ENCODE data around the gene TMEM30A. TPM values are rescaled to one million over a fixed set of nuclear protein-coding genes. Genes with fewer than 3 reads are reported as not detected.

Gene TMEM30A
- total RNA-seq, 1 donor from 2014 or later, result 57.0 TPM

- H3K27me3 Mint-ChIP-seq, result peaks cover 5% of the 10 kb centered on the region
- peaks cover 5% of the 10 kb centered on the region for H3K4me1 Mint-ChIP-seq
- no peak for DNase-seq
- intact Hi-C loops (cut with micrococcal nuclease), result no loop called here
- no peaks in the 10 kb centered on the region for H3K36me3 Mint-ChIP-seq (ENCODE audit: low read depth)
- no peak overlapping the region for H3K27ac Mint-ChIP-seq
- no peak overlapping the region for H3K4me3 Mint-ChIP-seq
- H3K9me3 Mint-ChIP-seq, result no peaks in the 10 kb centered on the region
Observed at GRCh38 chr6:75302280-75302679, 17.7 kb upstream of the TMEM30A start.

- H3K36me3 Mint-ChIP-seq (ENCODE audit: low read depth), result no peaks in the 10 kb centered on the region
- no peak for DNase-seq
- H3K27ac Mint-ChIP-seq, result no peak overlapping the region
- H3K27me3 Mint-ChIP-seq, result peaks cover 5% of the 10 kb centered on the region
- H3K4me1 Mint-ChIP-seq, result peaks cover 5% of the 10 kb centered on the region
- H3K4me3 Mint-ChIP-seq, result no peak overlapping the region
- intact Hi-C loops (cut with micrococcal nuclease), result no loop called here
- no peaks in the 10 kb centered on the region for H3K9me3 Mint-ChIP-seq
Observed at GRCh38 chr6:75301537-75301936, 16.9 kb upstream of the TMEM30A start.

GRCh38 chr6:75301088-75301487 is 16.5 kb upstream of the TMEM30A start:
- H3K4me1 Mint-ChIP-seq, result peaks cover 3% of the 10 kb centered on the region
- no peak for DNase-seq
- H3K9me3 Mint-ChIP-seq, result no peaks in the 10 kb centered on the region
- H3K27me3 Mint-ChIP-seq, result peaks cover 3% of the 10 kb centered on the region
- no peak overlapping the region for H3K4me3 Mint-ChIP-seq
- H3K27ac Mint-ChIP-seq, result no peak overlapping the region
- no peaks in the 10 kb centered on the region for H3K36me3 Mint-ChIP-seq (ENCODE audit: low read depth)
- intact Hi-C loops (cut with micrococcal nuclease), result no loop called here

- DNase-seq, result no peak
- intact Hi-C loops (cut with micrococcal nuclease), result no loop called here
- Mint-ChIP-seq H3K27ac (no peak overlapping the region), H3K4me1 (no peaks in the 10 kb centered on the region), H3K9me3 (no peaks in the 10 kb centered on the region), H3K4me3 (no peak overlapping the region), H3K27me3 (peaks cover 3% of the 10 kb centered on the region), H3K36me3 (ENCODE audit: low read depth) (no peaks in the 10 kb centered on the region)
Observed at GRCh38 chr6:75300531-75300855, 15.9 kb upstream of the TMEM30A start.

GRCh38 chr6:75299801-75300530 is 15.4 kb upstream of the TMEM30A start:
- peaks cover 2% of the 10 kb centered on the region for H3K27me3 Mint-ChIP-seq
- H3K9me3 Mint-ChIP-seq, result no peaks in the 10 kb centered on the region
- no peak overlapping the region for H3K4me3 Mint-ChIP-seq
- no peaks in the 10 kb centered on the region for H3K36me3 Mint-ChIP-seq (ENCODE audit: low read depth)
- no peaks in the 10 kb centered on the region for H3K4me1 Mint-ChIP-seq
- DNase-seq, result no peak
- intact Hi-C loops (cut with micrococcal nuclease), result no loop called here
- H3K27ac Mint-ChIP-seq, result no peak overlapping the region

GRCh38 chr6:75296811-75297779 is 12.5 kb upstream of the TMEM30A start:
- Mint-ChIP-seq H3K27me3 (no peaks in the 10 kb centered on the region), H3K9me3 (no peaks in the 10 kb centered on the region), H3K27ac (no peak overlapping the region), H3K36me3 (ENCODE audit: low read depth) (no peaks in the 10 kb centered on the region), H3K4me1 (no peaks in the 10 kb centered on the region), H3K4me3 (no peak overlapping the region)
- DNase-seq, result peak; percentile 67
- intact Hi-C loops (cut with micrococcal nuclease), result loop anchor here (1.0 kb wide), 1 partner anchor 229 kb away; no protein-coding TSS in a partner anchor

- Mint-ChIP-seq H3K4me1 (peaks cover 7% of the 10 kb centered on the region), H3K36me3 (ENCODE audit: low read depth) (peaks cover 3% of the 10 kb centered on the region), H3K9me3 (no peaks in the 10 kb centered on the region), H3K4me3 (no peak overlapping the region), H3K27ac (no peak overlapping the region), H3K27me3 (no peaks in the 10 kb centered on the region)
- no peak for DNase-seq
- intact Hi-C loops (cut with micrococcal nuclease), result no loop called here
Observed at GRCh38 chr6:75292555-75292954, 8.0 kb upstream of the TMEM30A start.

GRCh38 chr6:75291744-75292143 is 7.2 kb upstream of the TMEM30A start:
- no peak for DNase-seq
- Mint-ChIP-seq H3K27me3 (no peaks in the 10 kb centered on the region), H3K27ac (no peak overlapping the region)

GRCh38 chr6:75291331-75291730 is 6.7 kb upstream of the TMEM30A start:
- Mint-ChIP-seq H3K27me3 (no peaks in the 10 kb centered on the region), H3K36me3 (ENCODE audit: low read depth) (peaks cover 3% of the 10 kb centered on the region), H3K9me3 (no peaks in the 10 kb centered on the region), H3K4me1 (peaks cover 19% of the 10 kb centered on the region), H3K4me3 (no peak overlapping the region), H3K27ac (no peak overlapping the region)
- DNase-seq, result no peak
- intact Hi-C loops (cut with micrococcal nuclease), result no loop called here

More at GRCh38 chr6:75291744-75292143, 7.2 kb upstream of the TMEM30A start:
- peaks cover 15% of the 10 kb centered on the region for H3K4me1 Mint-ChIP-seq
- H3K36me3 Mint-ChIP-seq (ENCODE audit: low read depth), result peaks cover 3% of the 10 kb centered on the region
- H3K9me3 Mint-ChIP-seq, result no peaks in the 10 kb centered on the region
- intact Hi-C loops (cut with micrococcal nuclease), result no loop called here
- no peak overlapping the region for H3K4me3 Mint-ChIP-seq

GRCh38 chr6:75290136-75290945 is 5.7 kb upstream of the TMEM30A start:
- no peak overlapping the region for H3K4me3 Mint-ChIP-seq
- H3K9me3 Mint-ChIP-seq, result no peaks in the 10 kb centered on the region
- H3K4me1 Mint-ChIP-seq, result peaks cover 20% of the 10 kb centered on the region
- H3K36me3 Mint-ChIP-seq (ENCODE audit: low read depth), result peaks cover 3% of the 10 kb centered on the region
- H3K27me3 Mint-ChIP-seq, result no peaks in the 10 kb centered on the region
- intact Hi-C loops (cut with micrococcal nuclease), result no loop called here
- H3K27ac Mint-ChIP-seq, result no peak overlapping the region
- DNase-seq, result no peak

- Mint-ChIP-seq H3K27me3 (no peaks in the 10 kb centered on the region), H3K36me3 (ENCODE audit: low read depth) (peaks cover 3% of the 10 kb centered on the region), H3K4me3 (no peak overlapping the region), H3K9me3 (no peaks in the 10 kb centered on the region), H3K4me1 (peaks cover 20% of the 10 kb centered on the region), H3K27ac (no peak overlapping the region)
- no peak for DNase-seq
- intact Hi-C loops (cut with micrococcal nuclease), result no loop called here
Observed at GRCh38 chr6:75288023-75288422, 3.4 kb upstream of the TMEM30A start.

- no peak overlapping the region for H3K27ac Mint-ChIP-seq
- peak overlapping the region; percentile 10 for H3K4me3 Mint-ChIP-seq
- intact Hi-C loops (cut with micrococcal nuclease), result no loop called here
- H3K9me3 Mint-ChIP-seq, result no peaks in the 10 kb centered on the region
- peaks cover 25% of the 10 kb centered on the region for H3K4me1 Mint-ChIP-seq
- H3K27me3 Mint-ChIP-seq, result no peaks in the 10 kb centered on the region
- DNase-seq, result no peak
- peaks cover 3% of the 10 kb centered on the region for H3K36me3 Mint-ChIP-seq (ENCODE audit: low read depth)
Observed at GRCh38 chr6:75287424-75287823, 2.8 kb upstream of the TMEM30A start.

GRCh38 chr6:75286955-75287354 is 2.4 kb upstream of the TMEM30A start:
- H3K27ac Mint-ChIP-seq, result no peak overlapping the region
- no peak for DNase-seq
- peaks cover 27% of the 10 kb centered on the region for H3K4me1 Mint-ChIP-seq
- H3K9me3 Mint-ChIP-seq, result no peaks in the 10 kb centered on the region
- peak overlapping the region; percentile 10 for H3K4me3 Mint-ChIP-seq
- intact Hi-C loops (cut with micrococcal nuclease), result no loop called here
- no peaks in the 10 kb centered on the region for H3K27me3 Mint-ChIP-seq
- H3K36me3 Mint-ChIP-seq (ENCODE audit: low read depth), result peaks cover 3% of the 10 kb centered on the region

Data from activated CD4-positive, alpha-beta T cell treated with anti-CD3 and anti-CD28 coated beads, Interleukin-2, amount 10 ng/mL, durations not matched to agents 24 days and 14 days (primary cell).